Suprapubic skin (tissue), 4 donors: ENCODE measurements around the gene COPS7B. TPM values are rescaled to one million over a fixed set of nuclear protein-coding genes. Genes with fewer than 3 reads are reported as not detected.

Source experiments
- DNase-seq, 2 donors: peaks; one replicate each; pipeline ENCODE4 v3.0.0-alpha.2; 2019; ENCODE audit warnings: low spot score in 2 of 2
- H3K27ac ChIP-seq: fragments of 200-600 bp; sonication (generic); one replicate; pipeline ENCODE4 v1.5.1; 2019
- H3K27me3 ChIP-seq: fragments of 200-600 bp; sonication (generic); one replicate; pipeline ENCODE4 v1.5.1; 2019
- H3K36me3 ChIP-seq: fragments of 200-600 bp; sonication (generic); one replicate; pipeline ENCODE4 v1.5.1; 2019
- H3K4me1 ChIP-seq: fragments of 200-600 bp; sonication (generic); one replicate; pipeline ENCODE4 v1.5.1; 2019
- H3K4me3 ChIP-seq: fragments of 200-600 bp; sonication (generic); one replicate; pipeline ENCODE4 v1.5.1; 2019; ENCODE audit warnings: mild to moderate bottlenecking
- H3K9me3 ChIP-seq: fragments of 200-600 bp; sonication (generic); one replicate; pipeline ENCODE4 v1.5.1; 2019
- EP300 ChIP-seq: sonication (generic); formaldehyde crosslinking; IDR thresholded peaks from one replicate; pipeline ENCODE4 v1.6.1; 2017; ENCODE audit warnings: antibody characterized with exemption
- POLR2A ChIP-seq, 2 donors: fragments of 450-650 bp; IDR thresholded peaks; one replicate each; pipeline ENCODE4 v1.6.1; 2017; ENCODE audit warnings: antibody characterized with exemption in 2 of 2, mild to moderate bottlenecking in 2 of 2, moderate library complexity in 2 of 2
- POLR2AphosphoS5 ChIP-seq, 3 donors: sonication (generic); formaldehyde crosslinking; IDR thresholded peaks; one replicate each; pipeline ENCODE4 v1.6.1; 2017; ENCODE audit warnings: antibody characterized with exemption in 3 of 3
- WGBS: methylation state at CpG from one replicate; pipeline ENCODE4 v1.1.5; 2018; 5-methylcytosine and 5-hydroxymethylcytosine counted together
- total RNA-seq, 4 donors: library from RNA; depleted of rRNA; stranded (reverse); fragments of >200 nt; gene quantifications; one replicate each; pipeline ENCODE4 v1.1.0, GENCODE V29; 2016
- TF ChIP-seq, protein P1 (sequence below), 2 donors: fragments of 200-600 bp in 1 of 2; fragments of 450-650 bp in 1 of 2; sonication (generic) in 1 of 2; IDR thresholded peaks; one replicate each; pipeline ENCODE4 v1.5.1; 2016 to 2019; ENCODE audit warnings: antibody characterized with exemption in 2 of 2, mild to moderate bottlenecking in 1 of 2, moderate library complexity in 1 of 2

Gene COPS7B
- total RNA-seq, 4 donors from 2014 or later: 15.4 to 79.9 (median 33.6) TPM

DNA sequence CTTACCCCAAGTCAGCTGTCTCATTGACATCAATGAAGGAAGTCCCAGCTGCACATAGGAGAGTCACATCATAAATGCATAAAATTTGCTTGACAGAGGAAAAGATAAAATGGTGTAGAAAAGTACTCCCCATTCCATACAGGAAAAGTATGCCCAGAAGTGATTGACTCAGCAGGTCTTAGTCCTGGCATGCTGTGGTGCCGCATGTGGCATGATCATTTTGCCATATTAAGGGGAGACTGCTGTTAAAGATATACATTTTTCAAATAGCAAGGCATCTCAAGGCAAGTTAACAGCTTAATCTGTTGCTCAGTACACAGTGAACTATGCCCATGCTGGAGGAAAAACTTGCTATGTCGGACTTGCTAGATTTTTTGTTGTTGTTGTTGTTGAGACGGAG, 8.1 kb downstream of the COPS7B start:
- no peak for DNase-seq
- no peak overlapping the region for H3K4me3 ChIP-seq
- H3K36me3 ChIP-seq: peaks cover 64% of the 10 kb centered on the region
- no peaks in the 10 kb centered on the region for H3K9me3 ChIP-seq
- 72% methylated on average over 3 of the region's 3 CpGs for WGBS
- H3K27me3 ChIP-seq: no peaks in the 10 kb centered on the region
- no peaks in the 10 kb centered on the region for H3K4me1 ChIP-seq
- TF ChIP-seq POLR2A (IDR thresholded peaks at IDR 0.05): no peak
- TF ChIP-seq EP300: no peak
- TF ChIP-seq POLR2AphosphoS5 (IDR thresholded peaks at IDR 0.05): no peak
- TF ChIP-seq, protein P1, sequence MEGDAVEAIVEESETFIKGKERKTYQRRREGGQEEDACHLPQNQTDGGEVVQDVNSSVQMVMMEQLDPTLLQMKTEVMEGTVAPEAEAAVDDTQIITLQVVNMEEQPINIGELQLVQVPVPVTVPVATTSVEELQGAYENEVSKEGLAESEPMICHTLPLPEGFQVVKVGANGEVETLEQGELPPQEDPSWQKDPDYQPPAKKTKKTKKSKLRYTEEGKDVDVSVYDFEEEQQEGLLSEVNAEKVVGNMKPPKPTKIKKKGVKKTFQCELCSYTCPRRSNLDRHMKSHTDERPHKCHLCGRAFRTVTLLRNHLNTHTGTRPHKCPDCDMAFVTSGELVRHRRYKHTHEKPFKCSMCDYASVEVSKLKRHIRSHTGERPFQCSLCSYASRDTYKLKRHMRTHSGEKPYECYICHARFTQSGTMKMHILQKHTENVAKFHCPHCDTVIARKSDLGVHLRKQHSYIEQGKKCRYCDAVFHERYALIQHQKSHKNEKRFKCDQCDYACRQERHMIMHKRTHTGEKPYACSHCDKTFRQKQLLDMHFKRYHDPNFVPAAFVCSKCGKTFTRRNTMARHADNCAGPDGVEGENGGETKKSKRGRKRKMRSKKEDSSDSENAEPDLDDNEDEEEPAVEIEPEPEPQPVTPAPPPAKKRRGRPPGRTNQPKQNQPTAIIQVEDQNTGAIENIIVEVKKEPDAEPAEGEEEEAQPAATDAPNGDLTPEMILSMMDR (IDR thresholded peaks at IDR 0.05): no peak
- H3K27ac ChIP-seq: no peak overlapping the region

DNA sequence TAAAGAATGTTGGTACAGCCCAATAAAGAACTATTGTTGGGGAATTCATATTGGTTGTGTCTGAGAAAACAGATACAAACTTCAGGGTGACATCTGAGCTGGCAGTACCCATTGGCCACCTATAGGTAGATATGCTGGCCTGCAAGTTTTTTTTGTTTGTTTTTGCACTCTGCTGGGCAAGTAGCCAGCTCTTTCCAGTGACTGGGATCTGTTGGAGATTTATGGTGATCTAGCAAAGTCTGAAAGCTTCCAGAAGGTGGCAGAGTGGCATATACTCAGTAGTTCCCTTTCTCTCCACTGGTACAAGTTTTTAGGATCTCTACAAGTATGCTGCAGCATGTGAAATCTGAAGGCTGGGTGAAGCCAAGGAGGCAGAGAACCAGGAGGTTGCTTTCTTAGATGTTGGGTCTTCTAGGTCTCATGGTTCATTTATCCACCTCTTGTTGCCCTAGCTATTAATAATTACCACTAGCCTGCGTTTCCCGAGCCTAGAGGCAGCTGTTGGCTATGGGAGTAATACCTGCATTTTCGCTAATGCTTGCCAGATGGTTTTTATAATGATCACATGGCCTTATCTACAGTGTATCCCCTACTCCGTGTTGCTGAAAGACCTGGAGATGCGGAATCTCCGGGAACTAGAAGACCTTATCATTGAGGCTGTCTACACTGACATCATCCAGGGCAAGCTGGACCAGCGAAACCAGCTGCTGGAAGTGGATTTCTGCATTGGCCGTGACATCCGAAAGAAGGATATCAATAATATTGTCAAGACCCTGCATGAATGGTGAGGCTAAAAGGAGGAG, 9.5 kb downstream of the COPS7B start:
- TF ChIP-seq EP300 (no peak), POLR2A (IDR thresholded peaks at IDR 0.05) (no peak), POLR2AphosphoS5 (IDR thresholded peaks at IDR 0.05) (no peak)
- TF ChIP-seq, protein P1 (IDR thresholded peaks at IDR 0.05): no peak
- Histone ChIP-seq H3K4me1 (no peaks in the 10 kb centered on the region), H3K27ac (no peak overlapping the region), H3K9me3 (no peaks in the 10 kb centered on the region), H3K27me3 (no peaks in the 10 kb centered on the region), H3K4me3 (no peak overlapping the region), H3K36me3 (peaks cover 71% of the 10 kb centered on the region)
- DNase-seq: no peak
- WGBS: 91% methylated on average over 9 of the region's 9 CpGs

DNA sequence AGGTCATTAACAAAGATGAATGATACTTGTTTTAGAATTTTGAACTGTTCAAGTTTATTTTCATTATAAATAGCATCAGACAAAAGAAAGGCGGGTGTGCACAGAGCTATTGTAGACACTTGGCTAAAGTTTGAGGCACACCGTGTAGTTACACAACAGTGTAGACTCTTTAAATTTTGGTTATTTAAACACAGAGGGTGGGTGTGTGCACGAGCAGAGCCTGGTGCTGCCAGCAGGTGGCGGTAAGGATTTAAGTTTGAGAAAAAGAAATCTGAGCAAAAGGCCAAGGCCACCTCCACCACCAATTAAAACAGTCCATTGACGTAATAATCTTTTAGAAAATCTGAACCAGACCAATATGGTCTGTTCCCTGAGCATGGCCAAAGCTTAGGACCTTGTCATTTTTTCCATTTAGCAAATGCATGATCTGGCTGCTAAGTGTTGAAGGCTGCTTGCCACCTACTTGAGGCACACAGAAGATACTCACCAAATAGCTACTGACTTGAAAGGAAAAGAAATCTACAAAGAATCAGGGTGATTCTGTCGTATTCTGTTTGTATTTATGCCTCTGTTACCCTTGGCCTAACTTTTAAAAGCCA, 14.3 kb downstream of the COPS7B start:
- Histone ChIP-seq H3K27me3 (no peaks in the 10 kb centered on the region), H3K4me3 (no peak overlapping the region), H3K9me3 (no peaks in the 10 kb centered on the region), H3K36me3 (peaks cover 83% of the 10 kb centered on the region), H3K27ac (no peak overlapping the region), H3K4me1 (no peaks in the 10 kb centered on the region)
- WGBS: 56% methylated on average over 6 of the region's 6 CpGs
- TF ChIP-seq POLR2AphosphoS5 (IDR thresholded peaks at IDR 0.05): no peak
- no peak for TF ChIP-seq EP300
- TF ChIP-seq, protein P1 (IDR thresholded peaks at IDR 0.05): peak in 1 of 2 donors; percentile 48
- TF ChIP-seq POLR2A (IDR thresholded peaks at IDR 0.05): no peak
- no peak for DNase-seq

- TF ChIP-seq, protein P1 (IDR thresholded peaks at IDR 0.05): no peak
- no peak for TF ChIP-seq POLR2AphosphoS5 (IDR thresholded peaks at IDR 0.05)
- no peak for TF ChIP-seq POLR2A (IDR thresholded peaks at IDR 0.05)
- TF ChIP-seq EP300: no peak
- Histone ChIP-seq H3K27ac (no peak overlapping the region), H3K4me1 (no peaks in the 10 kb centered on the region), H3K27me3 (no peaks in the 10 kb centered on the region), H3K36me3 (peaks cover 83% of the 10 kb centered on the region), H3K9me3 (no peaks in the 10 kb centered on the region), H3K4me3 (no peak overlapping the region)
- 92% methylated on average over 9 of the region's 9 CpGs for WGBS
- no peak for DNase-seq
These were observed 17.4 kb downstream of the COPS7B start for GRCh38 chr2:231803501-231804138.

DNA sequence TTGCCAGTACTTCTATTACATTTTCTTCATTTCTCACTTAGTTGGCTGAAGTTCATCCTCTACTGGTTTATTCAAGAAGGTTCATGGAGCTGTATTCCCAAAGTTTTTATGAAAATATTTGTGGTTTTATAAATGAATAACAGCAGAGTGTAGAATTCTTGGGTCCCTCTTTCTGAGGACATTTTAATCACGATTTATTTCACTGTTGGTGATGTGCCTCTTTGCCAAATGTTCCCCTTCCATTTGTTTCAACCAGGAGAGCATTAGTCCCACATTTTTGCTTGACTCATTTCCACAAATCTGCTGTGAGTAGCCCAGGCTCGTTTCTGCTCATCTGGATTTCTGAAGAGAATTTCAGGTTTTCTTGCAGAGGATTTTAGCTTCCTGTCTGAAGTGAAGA, 20.8 kb downstream of the COPS7B start:
- H3K4me1 ChIP-seq: no peaks in the 10 kb centered on the region
- no peaks in the 10 kb centered on the region for H3K27me3 ChIP-seq
- WGBS: 64% methylated on average over 2 of the region's 2 CpGs
- H3K4me3 ChIP-seq: no peak overlapping the region
- TF ChIP-seq POLR2AphosphoS5 (IDR thresholded peaks at IDR 0.05): no peak
- TF ChIP-seq, protein P1 (IDR thresholded peaks at IDR 0.05): no peak
- DNase-seq: no peak
- H3K9me3 ChIP-seq: no peaks in the 10 kb centered on the region
- no peak overlapping the region for H3K27ac ChIP-seq
- peaks cover 79% of the 10 kb centered on the region for H3K36me3 ChIP-seq
